NCI-H187 (cell line): ENCODE results near the gene MYO1A.
A peak's percentile ranks its signal among the peaks of the same experiment; 100 is the strongest.
"Not testable (repeated sequence)": the region's sequence is repeated elsewhere in the genome, so short reads cannot be mapped to it uniquely, and the experiment has no call there.

ENCODE experiments used
- DNase-seq, 2 experiments: peaks; one replicate each; lab custom pipeline; 2025; lab: John Stamatoyannopoulos, UW

The MYO1A gene

DNA sequence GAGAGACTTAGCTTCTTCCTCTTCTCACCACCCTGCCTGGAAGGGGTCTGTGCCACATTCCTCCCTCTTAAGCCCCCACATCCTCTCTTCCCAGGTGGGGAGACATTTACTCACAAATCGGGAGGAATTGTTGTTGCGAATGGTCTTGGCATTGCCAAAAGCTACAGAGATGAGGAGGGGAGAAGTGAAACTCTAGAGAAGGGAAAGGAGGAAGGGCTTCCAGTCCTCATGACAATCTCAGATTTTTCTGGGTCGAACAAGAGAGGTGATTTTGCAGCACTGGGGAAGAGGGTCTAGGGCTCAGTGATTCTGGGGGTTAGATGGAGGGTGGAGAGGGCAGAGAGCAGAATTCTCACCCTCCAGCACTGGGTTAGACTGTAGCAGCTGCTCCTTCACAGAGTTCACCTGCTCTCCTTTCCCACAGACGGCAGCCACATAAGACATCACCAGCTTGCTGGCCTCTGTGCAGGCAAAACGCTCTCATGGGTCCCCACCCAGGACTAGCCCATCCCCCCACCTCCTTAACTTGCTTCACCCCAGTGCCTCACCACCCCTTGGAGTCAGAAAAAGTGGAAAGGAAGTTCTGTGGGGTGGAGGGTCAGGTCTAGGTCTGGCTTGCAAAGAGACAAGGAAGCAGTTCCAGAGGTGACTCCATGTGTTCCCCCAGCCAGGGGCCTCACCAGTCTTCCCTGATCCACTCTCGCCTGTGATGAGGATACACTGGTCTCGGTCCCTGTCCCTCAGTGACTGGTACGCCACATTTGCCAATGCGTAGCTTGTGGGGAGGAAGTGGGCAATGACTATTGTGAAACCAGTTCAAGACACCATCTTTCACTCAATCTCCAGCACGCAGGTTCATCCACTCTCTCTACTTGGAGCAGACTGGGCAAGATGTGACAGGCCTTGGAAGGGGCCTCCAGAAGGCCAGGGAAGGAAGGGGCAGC is 2.7 kb downstream of the MYO1A start:
- no peak for DNase-seq

DNA sequence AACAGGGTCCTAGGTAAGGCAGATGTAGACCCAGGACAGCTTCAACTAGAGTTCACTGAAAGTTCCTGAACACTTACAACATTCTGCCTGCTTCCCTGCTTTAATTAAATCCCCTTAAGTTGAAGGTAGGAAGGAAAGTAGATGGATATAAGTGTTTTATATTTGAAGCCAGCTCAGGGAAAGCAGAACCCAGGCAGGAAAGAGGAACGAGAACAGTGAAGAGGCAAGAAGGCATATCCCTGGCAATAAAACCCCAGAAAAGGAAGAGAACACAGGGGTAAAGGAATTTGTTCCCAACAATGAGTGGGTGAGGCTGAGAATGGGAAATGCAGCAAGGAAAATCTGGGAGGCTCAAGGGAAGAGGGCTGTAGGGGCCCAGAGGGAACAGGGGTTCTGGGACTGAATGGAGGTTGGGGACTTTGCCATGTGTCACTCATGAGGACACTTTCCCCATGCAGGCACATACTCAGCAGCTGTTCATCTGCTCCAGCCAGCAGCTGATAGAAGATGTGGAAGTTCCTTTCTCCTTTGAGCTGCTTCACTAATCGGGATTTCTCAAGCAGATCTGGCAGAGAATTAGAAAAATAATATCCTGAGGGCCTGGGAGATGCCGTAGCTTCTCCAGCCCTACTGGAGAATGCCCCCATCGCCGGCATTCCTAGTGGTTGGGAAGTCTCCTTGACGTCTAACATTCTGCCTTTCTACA is 3.7 kb downstream of the MYO1A start:
- no peak for DNase-seq

DNA sequence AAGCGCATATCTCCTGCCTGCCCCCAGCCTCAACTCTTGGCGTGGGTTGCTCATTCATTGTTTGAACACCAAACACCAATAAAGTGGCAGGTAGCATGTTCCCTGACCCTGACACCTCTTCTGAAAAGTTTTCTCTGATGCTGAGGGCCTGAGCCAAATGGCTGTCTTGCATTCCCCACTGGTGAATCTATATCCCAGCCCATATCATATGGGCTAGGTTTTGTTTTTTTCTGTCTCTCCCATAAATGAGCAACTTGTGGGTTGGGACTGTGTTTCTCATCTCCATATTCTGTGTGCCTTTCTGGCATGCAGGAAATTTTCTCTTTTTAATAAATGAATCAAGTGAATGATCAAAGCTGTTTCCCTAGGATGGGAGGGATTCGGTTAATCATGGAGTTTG is 5.0 kb downstream of the MYO1A start:
- DNase-seq: no peak

DNA sequence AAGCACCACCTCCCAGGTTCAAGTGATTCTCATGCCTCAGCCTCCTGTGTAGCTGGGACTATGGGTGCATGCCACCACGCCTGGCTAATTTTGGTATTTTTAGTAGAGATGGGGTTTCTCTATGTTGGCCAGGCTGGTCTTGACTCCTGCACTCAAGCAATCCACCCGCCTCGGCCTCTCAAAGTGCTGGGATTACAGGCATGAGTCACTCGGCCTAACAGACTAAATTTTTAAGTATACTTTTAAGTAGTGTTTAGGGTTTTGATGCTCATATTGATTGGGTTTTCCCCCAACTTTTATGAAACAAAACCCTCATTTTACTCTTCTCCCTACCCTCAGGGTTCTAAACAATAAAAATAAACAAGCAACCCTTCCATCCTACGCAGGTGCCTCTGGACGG is 5.5 kb downstream of the MYO1A start:
- no peak for DNase-seq

DNA sequence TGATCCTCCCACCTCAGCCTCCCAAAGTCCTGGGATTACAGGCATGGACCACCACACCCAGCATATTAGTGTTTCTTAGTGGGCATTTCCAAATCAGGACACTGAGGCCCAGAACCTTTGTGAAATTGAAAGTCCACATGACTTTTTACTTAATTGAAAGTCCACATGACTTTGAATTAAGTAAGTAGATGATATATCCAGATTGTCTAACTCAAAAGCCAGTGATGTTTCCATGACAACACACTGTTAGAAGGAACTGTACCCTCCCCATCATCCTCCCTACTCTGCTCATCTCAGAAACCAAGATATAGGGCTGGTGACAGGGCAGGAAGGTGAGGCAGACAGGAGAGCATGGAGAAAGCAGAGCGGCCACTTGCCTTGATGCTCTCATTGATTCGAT is 7.2 kb downstream of the MYO1A start:
- DNase-seq: no peak

DNA sequence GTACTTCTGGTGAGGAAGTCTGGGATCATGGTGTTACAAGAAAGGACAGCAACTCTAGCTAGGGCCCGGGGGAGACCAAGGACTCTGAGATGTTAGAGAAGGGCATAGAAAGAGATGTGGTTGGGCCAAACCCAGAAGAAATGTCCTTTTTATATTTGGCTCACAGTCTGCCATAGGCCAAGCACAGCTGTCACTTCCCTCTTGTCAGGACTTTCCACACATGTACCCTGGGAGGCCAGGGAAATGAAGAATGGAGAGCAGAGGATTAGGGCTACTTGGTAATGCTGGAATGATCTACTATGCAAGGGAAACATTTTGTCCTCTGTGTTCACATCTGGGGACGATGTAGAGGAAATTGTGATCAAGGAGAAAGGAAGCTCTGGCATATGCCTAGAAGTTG is 9.2 kb downstream of the MYO1A start:
- no peak for DNase-seq

DNA sequence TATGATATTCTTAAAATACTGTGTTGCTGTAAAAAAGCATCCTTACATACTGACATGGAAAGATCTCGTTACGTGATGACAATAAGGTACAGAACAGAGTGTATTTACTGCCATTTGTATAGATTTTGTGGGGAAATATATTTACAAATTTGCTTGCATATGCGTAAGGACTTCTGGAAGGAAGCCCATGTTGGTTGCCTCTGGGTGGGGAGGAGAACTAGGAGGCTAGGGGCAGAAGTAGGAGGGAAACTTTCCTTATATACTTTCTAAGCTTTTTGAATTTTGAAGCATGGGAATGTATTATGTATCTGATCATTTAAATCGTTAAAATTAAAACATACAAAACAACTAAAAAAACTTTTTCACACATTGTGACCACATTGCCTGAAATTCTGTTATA is 9.7 kb downstream of the MYO1A start:
- DNase-seq: no peak

DNA sequence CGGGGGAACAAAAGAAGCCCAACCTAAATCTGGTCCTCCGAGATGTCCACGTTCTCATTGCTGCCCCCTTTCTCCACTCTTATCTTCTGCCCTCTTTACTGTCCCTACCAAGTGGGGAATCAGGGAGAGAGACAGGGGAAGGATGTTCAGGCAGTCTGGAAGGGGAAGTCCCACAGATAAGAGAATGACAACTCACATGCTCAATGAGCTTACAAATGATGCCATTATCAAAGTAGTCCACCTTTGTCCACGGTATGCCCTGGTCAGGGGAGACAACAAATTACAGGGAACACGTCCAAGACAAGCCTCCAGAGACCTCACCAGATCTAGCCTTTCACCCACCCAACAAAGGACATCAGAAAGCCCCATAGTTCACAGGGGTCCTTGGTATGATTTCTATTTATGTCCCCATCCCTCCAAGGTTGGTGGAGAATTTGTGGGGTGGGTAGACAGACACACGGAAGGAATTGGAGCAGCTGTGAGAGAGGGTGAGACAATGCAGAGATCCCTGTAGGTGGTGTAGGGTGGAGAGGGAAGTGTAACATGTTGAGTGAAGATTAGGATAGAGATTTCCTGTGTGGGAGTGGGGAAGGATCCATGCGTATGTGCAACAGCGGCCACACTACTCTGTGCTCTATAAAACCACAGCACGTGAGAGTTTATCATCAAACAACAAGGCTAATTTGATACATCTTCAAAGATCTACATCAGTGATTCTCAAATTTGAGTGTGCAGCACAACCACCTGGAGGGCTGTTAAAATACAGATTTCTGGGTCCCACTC is 10.7 kb downstream of the MYO1A start:
- no peak for DNase-seq

DNA sequence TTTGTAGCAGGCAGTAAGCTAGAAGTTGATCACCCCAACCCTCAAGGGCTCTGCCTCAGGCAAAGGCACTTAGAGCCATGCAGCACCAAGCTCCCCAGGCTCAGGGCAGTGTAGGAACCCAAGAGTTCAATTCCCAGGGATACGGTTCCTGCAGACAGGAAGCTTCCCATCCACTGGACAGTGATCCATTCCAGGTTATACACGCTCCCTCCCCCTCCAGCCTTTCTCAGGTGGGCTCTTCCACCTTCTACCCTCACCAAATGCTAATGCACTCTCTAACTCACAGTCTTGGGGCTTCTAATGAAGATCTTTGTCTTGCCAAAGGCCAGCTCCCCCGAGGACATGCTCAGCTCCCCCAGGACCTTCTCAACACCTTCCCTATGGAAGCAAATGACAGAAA is 12.7 kb downstream of the MYO1A start:
- DNase-seq: no peak

DNA sequence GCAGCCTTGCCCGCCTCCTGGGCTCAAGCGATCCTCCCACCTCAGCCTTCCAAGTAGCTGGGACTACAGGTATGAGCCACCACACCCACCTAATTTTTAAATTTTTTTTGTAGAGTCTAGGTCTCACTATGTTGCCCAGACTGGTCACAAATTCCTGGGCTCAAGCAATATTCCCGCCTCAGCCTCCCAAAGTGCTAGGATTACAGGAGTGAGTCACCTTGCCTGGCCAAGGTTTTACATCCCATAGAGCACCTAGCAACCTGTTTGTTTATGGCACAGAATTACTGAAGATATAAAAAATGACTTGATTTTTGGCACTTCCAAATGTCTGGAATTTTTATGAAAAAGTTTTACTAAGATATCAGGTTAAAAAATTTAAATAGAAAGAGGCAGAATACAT is 16.5 kb downstream of the MYO1A start:
- DNase-seq: no peak

DNA sequence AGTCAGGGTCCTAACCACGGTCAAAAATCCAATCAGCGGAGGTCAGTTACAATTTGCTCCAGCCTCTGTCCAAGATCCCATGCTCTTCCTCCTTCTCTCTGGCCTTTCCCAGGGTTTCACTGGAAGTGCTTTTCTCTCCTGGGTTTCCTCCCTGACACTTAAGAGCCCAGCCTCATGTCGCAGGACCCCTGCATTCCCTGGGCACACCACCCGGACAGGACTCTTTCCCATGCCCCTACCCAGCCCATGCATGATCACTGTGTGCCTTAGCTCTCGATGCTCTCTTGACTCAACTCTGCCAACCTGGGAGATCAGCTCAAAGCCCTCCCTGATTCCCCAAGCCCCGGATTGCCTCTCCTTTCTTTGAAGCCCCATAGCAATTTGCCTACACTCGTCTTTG is 18.1 kb downstream of the MYO1A start:
- DNase-seq: no peak

DNA sequence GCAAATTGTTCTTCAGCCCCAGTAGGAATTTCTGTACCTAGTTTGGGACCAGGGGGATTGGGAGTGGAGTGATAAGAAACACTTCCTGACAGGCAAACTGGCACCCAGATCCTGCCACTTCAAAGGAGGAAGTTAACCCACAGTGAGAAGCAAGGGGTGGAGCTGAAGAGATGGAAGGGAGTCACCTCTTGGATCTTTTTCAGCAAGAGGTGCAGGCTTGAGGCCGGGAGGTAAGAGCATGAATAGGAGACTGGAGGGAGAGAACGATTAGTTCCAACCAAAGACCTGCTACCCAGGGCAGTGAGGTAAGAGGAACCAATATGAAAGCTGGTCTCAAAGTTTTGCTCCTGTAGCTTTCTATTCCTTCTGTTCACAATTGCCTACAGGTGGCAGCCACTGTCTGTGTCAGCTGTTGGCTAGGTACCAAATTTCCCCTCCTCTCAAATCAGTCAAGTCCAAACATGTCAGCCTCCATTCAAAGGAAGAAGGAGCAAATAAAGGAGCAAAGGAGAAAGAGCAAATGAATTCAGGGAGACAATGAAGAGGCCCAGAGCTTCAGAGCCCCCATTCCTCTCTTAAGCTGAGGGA is 18.7 kb downstream of the MYO1A start:
- DNase-seq: peak; percentile 36 to 67

DNA sequence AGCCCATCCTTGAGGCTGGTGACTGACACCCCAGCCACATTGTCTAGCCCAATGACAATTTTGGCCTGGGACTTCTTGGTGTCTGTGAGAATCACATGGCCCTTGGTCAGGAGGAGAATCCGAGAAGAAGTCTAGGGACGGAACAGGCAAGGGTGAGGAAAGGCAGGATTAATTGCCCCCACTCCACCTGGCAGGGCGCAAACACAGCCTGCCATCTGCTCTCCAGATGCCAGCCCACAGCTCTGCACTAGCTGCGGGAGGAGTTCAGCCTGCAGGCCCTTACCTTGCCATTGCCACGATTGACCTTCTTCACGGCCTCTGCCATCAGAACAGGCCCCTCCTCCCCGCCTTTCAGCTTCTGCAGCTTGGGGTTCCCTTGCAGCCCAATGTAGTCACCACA is 20.5 kb downstream of the MYO1A start:
- no peak for DNase-seq

DNA sequence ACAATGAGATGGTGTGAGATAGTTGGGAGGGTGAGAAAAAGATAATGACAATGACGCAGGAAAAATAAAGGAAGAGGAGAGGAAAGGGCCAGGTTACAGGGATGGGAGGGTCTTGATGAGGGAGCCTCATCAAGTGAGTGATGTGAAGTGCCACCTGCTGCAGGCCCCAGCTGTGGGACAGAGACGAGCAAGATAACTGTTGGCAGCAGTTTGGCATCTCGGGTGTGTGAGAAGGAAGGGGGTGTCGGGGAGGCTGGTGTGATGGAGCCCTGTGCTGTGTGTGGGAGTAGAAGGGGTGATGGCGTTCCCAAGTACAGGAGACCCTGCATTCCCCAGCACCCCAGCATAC is 22.1 kb downstream of the MYO1A start:
- no peak for DNase-seq

DNA sequence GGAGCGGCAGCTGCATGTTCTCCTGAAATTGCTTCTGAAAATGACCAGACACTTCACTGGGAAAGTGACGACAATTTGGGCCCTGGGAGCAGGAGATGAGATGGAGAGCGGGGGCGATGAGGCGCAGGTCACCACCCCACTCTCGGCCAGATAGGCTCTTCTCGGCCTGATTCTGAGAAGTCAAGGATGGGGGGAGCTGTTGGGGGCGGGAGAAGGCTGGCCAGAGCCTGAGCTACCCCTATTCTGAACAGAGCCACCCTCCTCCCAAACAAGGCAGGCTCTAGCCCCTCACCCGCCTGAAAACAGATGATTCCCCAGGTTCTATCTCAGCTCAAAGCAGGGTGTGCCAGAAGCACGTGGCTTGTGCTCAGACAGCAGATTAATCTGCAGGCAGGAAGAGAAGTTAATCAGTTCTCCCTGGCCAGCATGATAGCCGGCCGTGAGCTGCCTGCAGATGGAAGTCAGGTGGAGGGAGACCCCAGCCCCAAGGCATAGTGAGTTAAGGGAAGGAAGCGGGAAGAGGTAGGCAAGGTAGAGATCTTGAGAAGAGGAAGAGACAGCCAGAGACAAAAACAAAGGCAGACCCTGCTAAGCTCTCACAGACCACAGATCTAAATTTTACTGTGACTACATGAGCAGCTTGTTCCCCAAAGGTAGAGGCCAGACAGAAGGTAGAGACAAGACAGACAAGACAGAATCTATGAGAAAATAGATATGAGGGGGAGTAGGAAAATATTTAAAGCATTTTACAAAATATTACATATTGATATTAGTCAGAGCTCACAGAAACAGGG is 22.7 kb downstream of the MYO1A start:
- DNase-seq: no peak

DNA sequence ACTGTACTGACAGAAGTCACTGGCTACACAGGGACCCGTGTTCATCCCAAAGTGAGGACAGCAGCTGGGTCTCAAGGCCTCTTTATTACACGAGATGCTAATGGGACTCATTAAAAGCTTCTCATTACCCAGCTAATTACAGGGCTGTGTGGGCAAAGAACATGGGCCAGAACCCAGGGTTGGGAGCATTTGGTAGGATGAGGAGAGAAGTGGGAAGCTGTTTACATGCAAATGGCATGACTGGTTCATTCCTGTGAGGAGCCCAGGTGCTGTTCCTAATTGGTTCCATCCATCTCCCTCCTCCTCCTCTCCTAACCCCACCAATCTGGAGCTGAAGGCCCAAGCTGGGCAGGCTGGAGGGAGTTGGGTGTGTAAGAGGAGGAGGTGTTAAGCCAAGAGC is 24.7 kb downstream of the MYO1A start:
- no peak for DNase-seq

DNA sequence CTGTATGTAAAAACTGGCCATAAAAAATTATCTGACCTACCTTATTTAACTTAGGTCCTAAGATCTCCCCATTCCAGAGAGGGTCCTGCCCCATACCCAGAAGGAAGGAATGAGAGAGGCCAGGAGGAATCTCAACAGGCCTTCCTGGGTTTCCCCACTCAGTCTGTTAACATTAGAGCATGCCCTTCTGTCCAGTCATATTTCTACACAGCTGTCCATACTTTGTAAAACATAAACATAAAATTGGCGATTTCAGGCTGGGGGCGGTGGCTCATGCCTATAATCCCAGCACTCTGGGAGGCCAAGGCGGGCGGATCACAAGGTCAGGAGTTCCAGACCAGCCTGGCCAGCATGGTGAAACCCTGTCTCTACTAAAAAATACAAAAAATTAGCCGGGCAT is 27.6 kb downstream of the MYO1A start:
- DNase-seq: not testable (repeated sequence)

DNA sequence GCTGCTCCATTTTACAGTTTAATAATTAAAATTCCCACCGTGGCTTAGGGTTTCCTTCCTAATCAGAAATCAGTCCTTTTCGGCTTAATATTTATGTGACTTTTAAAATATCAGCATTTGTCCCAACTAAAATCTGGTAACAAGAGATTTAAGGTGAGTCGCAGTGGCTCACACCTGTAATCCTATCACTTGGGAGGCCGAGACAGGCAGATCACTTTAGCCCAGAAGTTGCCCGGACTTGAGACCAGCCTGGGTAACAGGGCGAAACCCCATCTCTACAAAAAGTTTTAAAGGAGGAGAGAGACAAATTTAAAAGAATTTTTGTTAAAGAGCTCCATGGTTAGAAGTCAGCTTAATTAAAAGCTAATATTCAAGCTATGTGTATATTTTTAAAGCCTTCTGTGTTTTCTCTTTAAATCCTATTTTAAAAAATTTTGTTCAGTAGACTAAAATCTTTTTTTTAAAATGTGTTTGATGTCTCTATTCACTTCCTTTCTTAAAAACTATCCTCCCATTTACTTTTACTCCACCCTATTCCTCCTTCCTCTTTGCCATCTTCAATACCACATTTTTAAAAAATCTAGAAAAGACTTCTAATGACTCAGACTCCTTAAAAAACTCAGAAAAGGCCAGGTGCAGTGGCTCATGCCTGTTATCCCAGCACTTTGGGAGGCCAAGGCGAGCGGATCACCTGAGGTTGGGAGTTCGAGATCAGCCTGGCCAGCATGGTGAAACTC is 29.8 kb downstream of the MYO1A start:
- no peak for DNase-seq

DNA sequence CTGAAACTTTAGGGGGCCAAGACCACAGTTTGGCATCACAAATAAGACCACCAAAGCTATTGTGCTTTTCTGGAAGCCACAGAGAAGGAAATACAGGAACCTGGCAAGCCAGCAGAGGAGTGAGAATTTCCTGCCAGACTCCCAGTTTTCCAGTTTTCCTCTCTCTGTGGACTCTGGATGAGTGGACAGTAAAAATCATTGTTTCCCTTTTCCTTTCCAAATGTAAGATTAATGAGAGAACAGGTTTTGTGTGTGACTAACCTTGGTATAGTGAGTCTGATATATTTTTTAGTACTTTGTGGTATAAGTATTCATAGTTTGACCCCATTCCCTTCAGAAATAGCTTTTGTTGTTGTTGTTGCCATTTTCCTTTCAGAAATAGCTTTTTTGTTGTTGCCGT is 31.0 kb downstream of the MYO1A start:
- DNase-seq: no peak

DNA sequence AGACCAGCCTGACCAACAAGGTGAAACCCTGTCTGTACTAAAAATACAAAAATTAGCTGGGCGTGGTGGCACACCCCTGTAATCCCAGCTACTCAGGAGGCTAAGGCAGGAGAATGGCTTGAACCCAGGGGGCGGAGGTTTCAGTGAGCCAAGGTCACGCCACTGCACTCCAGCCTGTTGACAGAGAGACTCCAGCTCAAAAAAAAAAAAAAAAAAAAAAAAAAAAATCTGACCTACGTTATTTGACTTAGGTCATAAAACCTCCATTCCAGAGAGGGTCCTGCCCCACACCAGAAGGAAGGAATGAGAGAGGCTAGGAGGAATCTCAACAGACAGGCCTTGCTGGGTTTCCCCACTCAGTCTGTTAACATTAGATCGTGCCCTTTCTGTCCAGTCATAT is 31.6 kb downstream of the MYO1A start:
- not testable (repeated sequence) for DNase-seq

DNA sequence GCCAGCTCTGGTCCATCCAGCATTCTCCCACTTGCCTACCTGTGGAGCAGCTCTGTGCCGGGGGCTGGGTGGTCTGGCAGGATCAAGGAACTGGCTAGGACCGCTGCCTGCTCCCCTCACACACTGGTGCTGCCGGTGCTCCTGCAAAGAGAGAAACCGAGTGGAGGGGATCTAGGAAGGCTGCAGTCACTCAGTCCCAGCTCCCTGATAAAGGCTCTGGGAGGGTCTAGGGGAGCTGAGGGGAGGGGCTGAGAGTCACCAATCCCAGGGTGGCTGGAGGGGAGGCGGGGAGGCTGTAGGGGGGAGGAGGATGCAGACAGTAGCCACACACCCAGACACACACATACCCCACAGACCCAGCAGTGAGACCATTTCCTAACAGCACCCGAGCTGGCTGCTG is 33.6 kb downstream of the MYO1A start, which contains the start of gene TAC3:
TAC3 (minus strand) TSS at position 182 of the 400 bp plus-strand sequence. CDS start 732 bp downstream, outside the sequence.
- DNase-seq: no peak
